Ecto neural progenitor cell (in vitro differentiated cells): ENCODE results near the gene CTSF.

ENCODE experiments used
- DNase-seq: peaks from one replicate; pipeline ENCODE4 v3.0.0-alpha.2; 2018; ENCODE audit warnings: low spot score

CTSF gene

GRCh38 chr11:66532784-66533183 lies 35.6 kb downstream of the CTSF start:
- no peak for DNase-seq

GRCh38 chr11:66531841-66532240 lies 36.6 kb downstream of the CTSF start:
- no peak for DNase-seq

- no peak for DNase-seq
Observed at GRCh38 chr11:66530927-66531709, 37.3 kb downstream of the CTSF start.

- no peak for DNase-seq
Observed at GRCh38 chr11:66529655-66530054, 38.8 kb downstream of the CTSF start.

- no peak for DNase-seq
Observed at GRCh38 chr11:66529069-66529468, 39.3 kb downstream of the CTSF start.

- DNase-seq = no peak
Observed at GRCh38 chr11:66524304-66525040, 43.9 kb downstream of the CTSF start.

GRCh38 chr11:66523611-66524010 lies 44.8 kb downstream of the CTSF start:
- DNase-seq = no peak
